H9 (cell line): ENCODE results near the gene IRX4. TPM values are rescaled to one million over a fixed set of nuclear protein-coding genes. Genes with fewer than 3 reads are reported as not detected.

ENCODE experiments used
- DNase-seq: peaks from one replicate; pipeline ENCODE4 v3.0.0-alpha.2; 2017
- H2AFZ ChIP-seq: one replicate; pipeline ENCODE4 v1.6.1; 2013; ENCODE audit warnings: mild to moderate bottlenecking, low read length, control low read depth, moderate library complexity
- H2AK5ac ChIP-seq: 2 replicates; pipeline ENCODE4 v1.6.1; 2013; ENCODE audit warnings: low read length, control low read depth, mixed read lengths; ENCODE audit not compliant: insufficient read length
- H2BK120ac ChIP-seq: one replicate; pipeline ENCODE4 v1.6.1; 2013; ENCODE audit warnings: low read depth, mild to moderate bottlenecking, low read length, control low read depth, inconsistent platforms; ENCODE audit not compliant: poor library complexity, severe bottlenecking
- H2BK12ac ChIP-seq: 2 replicates; pipeline ENCODE4 v1.6.1; 2013; ENCODE audit warnings: low read length, control low read depth, mixed read lengths, low read depth; ENCODE audit not compliant: insufficient read length
- H2BK15ac ChIP-seq: 2 replicates; pipeline ENCODE4 v1.6.1; 2013; ENCODE audit warnings: low read depth, low read length, control low read depth
- H2BK20ac ChIP-seq: one replicate; pipeline ENCODE4 v1.6.1; 2013; ENCODE audit warnings: low read depth, mild to moderate bottlenecking, low read length, control low read depth, inconsistent platforms; ENCODE audit not compliant: poor library complexity, severe bottlenecking
- H2BK5ac ChIP-seq: 2 replicates; pipeline ENCODE4 v1.6.1; 2013; ENCODE audit warnings: low read length, control low read depth, mixed read lengths; ENCODE audit not compliant: insufficient read length
- H3K14ac ChIP-seq: 2 replicates; pipeline ENCODE4 v1.6.1; 2013; ENCODE audit warnings: low read length, control low read depth; ENCODE audit not compliant: insufficient read depth
- H3K18ac ChIP-seq: 2 replicates; pipeline ENCODE4 v1.6.1; 2013; ENCODE audit warnings: low read depth, mild to moderate bottlenecking, mixed read lengths, low read length, control low read depth; ENCODE audit not compliant: insufficient read length
- H3K23ac ChIP-seq: 2 replicates; pipeline ENCODE4 v1.6.1; 2013; ENCODE audit warnings: low read length, control low read depth, mixed read lengths, low read depth; ENCODE audit not compliant: insufficient read length
- H3K23me2 ChIP-seq: 2 replicates; pipeline ENCODE4 v1.6.1; 2013; ENCODE audit warnings: low read depth, mild to moderate bottlenecking, mixed read lengths, low read length, control low read depth; ENCODE audit not compliant: insufficient read length, poor library complexity, severe bottlenecking
- H3K27ac ChIP-seq: 2 replicates; pipeline ENCODE4 v1.5.1; 2013; ENCODE audit warnings: low read length, control low read depth, mixed read lengths, low read depth; ENCODE audit not compliant: insufficient read length
- H3K27me3 ChIP-seq: 2 replicates; pipeline ENCODE4 v1.6.1; 2013; ENCODE audit warnings: low read length, control low read depth, inconsistent platforms; ENCODE audit not compliant: insufficient read depth
- H3K4ac ChIP-seq: 2 replicates; pipeline ENCODE4 v1.6.1; 2013; ENCODE audit warnings: low read depth, mild to moderate bottlenecking, control low read depth, inconsistent platforms, low read length, moderate library complexity
- H3K4me1 ChIP-seq: 2 replicates; pipeline ENCODE4 v1.6.1; 2013; ENCODE audit warnings: low read length, control low read depth, inconsistent platforms; ENCODE audit not compliant: insufficient read depth
- H3K4me2 ChIP-seq: 2 replicates; pipeline ENCODE4 v1.6.1; 2013; ENCODE audit warnings: low read length, control low read depth, mixed read lengths; ENCODE audit not compliant: insufficient read length, insufficient read depth
- H3K56ac ChIP-seq: 2 replicates; pipeline ENCODE4 v1.6.1; 2013; ENCODE audit warnings: low read depth, mild to moderate bottlenecking, mixed read lengths, low read length, control low read depth; ENCODE audit not compliant: insufficient read length
- H3K79me1 ChIP-seq: 2 replicates; pipeline ENCODE4 v1.6.1; 2013; ENCODE audit warnings: low read depth, mild to moderate bottlenecking, moderate library complexity, low read length, control low read depth, inconsistent platforms; ENCODE audit not compliant: insufficient read depth, poor library complexity, severe bottlenecking
- H3K79me2 ChIP-seq: 2 replicates; pipeline ENCODE4 v1.6.1; 2013; ENCODE audit warnings: low read length, control low read depth, inconsistent platforms; ENCODE audit not compliant: insufficient read depth
- H3K9ac ChIP-seq: 2 replicates; pipeline ENCODE4 v1.6.1; 2013; ENCODE audit warnings: low read length, control low read depth, mixed read lengths; ENCODE audit not compliant: insufficient read length; ENCODE audit errors: extremely low read depth
- H3K9me3 ChIP-seq: one replicate; pipeline ENCODE4 v1.6.1; 2013; ENCODE audit warnings: low read depth, low read length, inconsistent platforms; ENCODE audit not compliant: control insufficient read depth
- H3T11ph ChIP-seq: one replicate; pipeline ENCODE4 v1.6.1; 2013; ENCODE audit warnings: mild to moderate bottlenecking, low read length, control low read depth, inconsistent platforms
- H4K20me1 ChIP-seq: one replicate; pipeline ENCODE4 v1.6.1; 2013; ENCODE audit not compliant: control insufficient read depth, insufficient read length, insufficient read depth
- H4K5ac ChIP-seq: 2 replicates; pipeline ENCODE4 v1.6.1; 2013; ENCODE audit warnings: low read depth, mild to moderate bottlenecking, mixed read lengths, low read length, control low read depth; ENCODE audit not compliant: insufficient read length
- H4K8ac ChIP-seq: replicated peaks from 2 replicates; pipeline ENCODE4 v1.6.1; 2013; ENCODE audit warnings: low read length, control low read depth, mixed read lengths, low read depth; ENCODE audit not compliant: insufficient read length
- H4K91ac ChIP-seq: 2 replicates; pipeline ENCODE4 v1.6.1; 2013; ENCODE audit warnings: low read depth, mild to moderate bottlenecking, moderate library complexity, mixed read lengths, low read length, control low read depth; ENCODE audit not compliant: insufficient read length
- H3K27ac Mint-ChIP-seq, 3 experiments: 2 replicates in 2 of 3; 3 replicates in 1 of 3; pipeline ENCODE4 v1.8.0; 2020 to 2021; ENCODE audit warnings: mixed read lengths in 3 of 3, mild to moderate bottlenecking in 1 of 3, moderate library complexity in 1 of 3
- H3K27me3 Mint-ChIP-seq: 2 replicates; pipeline ENCODE4 v1.8.0; 2021; ENCODE audit warnings: low read depth, mild to moderate bottlenecking, moderate library complexity, mixed read lengths
- H3K36me3 Mint-ChIP-seq, 3 experiments: 2 replicates in 2 of 3; 3 replicates in 1 of 3; pipeline ENCODE4 v1.8.0; 2020 to 2021; ENCODE audit warnings: low read depth in 3 of 3, mixed read lengths in 3 of 3; ENCODE audit not compliant: insufficient read depth in 1 of 3
- H3K4me1 Mint-ChIP-seq, 2 experiments: 2 replicates each; pipeline ENCODE4 v1.8.0; 2020; ENCODE audit warnings: mixed read lengths in 2 of 2
- H3K4me3 Mint-ChIP-seq, 2 experiments: 2 replicates in 1 of 2; 3 replicates in 1 of 2; pipeline ENCODE4 v1.8.0; 2020 to 2021; ENCODE audit warnings: mild to moderate bottlenecking in 2 of 2, mixed read lengths in 2 of 2, moderate library complexity in 1 of 2
- H3K9me3 Mint-ChIP-seq, 2 experiments: 2 replicates in 1 of 2; 3 replicates in 1 of 2; pipeline ENCODE4 v1.8.0; 2020; ENCODE audit warnings: mild to moderate bottlenecking in 2 of 2, mixed read lengths in 2 of 2, moderate library complexity in 1 of 2
- CTCF ChIP-seq: fragments of 200-600 bp; sonication (generic); conservative IDR thresholded peaks from 3 replicates; pipeline ENCODE4 v1.8.0; 2021; ENCODE audit warnings: antibody characterized with exemption, mild to moderate bottlenecking
- WGBS: extraction: QIAGEN DNeasy Blood & Tissue Kit; methylation state at CpG from one replicate; pipeline ENCODE4 v1.1.7; 2013; ENCODE audit warnings: missing lambda C conversion rate, low lambda C conversion rate, mixed read lengths; ENCODE audit not compliant: insufficient read length; ENCODE audit errors: extremely low coverage; 5-methylcytosine and 5-hydroxymethylcytosine counted together
- total RNA-seq: library from RNA; stranded (reverse); gene quantifications from 2 replicates; pipeline ENCODE4 v1.2.1, GENCODE V29; 2021

IRX4 gene
- total RNA-seq, 1 experiment from 2014 or later, result 3.2 TPM

DNA sequence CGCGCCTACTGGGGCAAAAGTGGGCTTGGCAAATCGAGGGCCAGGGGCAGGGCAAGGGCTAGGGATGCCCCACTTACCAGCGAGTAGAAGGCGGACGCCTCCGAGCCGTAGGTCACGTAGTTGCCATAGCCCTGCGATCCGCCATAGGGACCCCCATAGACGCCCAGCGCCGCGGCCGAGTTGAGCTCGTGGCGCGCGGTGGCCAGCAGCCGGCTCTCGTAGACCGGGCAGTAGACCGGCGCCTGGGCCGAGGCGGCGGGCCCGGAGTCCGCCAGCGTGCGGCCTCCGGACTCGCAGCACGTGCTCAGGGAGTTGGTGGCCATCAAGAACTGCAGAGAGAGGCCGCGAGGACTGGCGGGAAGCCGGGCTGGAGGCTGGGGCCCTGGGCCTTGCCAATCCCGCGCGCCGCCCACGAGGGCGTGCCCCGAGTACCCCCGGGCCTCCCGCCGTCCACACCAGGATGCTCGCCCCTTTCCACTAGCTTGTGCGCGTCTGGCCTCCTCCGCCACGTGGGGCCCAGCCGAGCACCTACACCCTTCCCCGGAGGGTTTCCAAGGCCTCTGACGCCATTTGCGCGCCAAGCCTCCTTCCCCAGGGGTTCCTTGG, 891 bp downstream of the IRX4 start:
- Histone ChIP-seq H2BK12ac (no peak overlapping the region), H4K91ac (no peak overlapping the region), H3K56ac (no peak overlapping the region), H3K4me1 (no peaks in the 10 kb centered on the region), H2AK5ac (no peak overlapping the region), H4K5ac (no peak overlapping the region), H2BK15ac (no peak overlapping the region), H3K4ac (no peak overlapping the region), H3T11ph (no peak overlapping the region), H3K27ac (no peak overlapping the region), H2BK20ac (no peak overlapping the region), H2AFZ (no peak overlapping the region), H3K9me3 (no peaks in the 10 kb centered on the region), H3K9ac (no peak overlapping the region), H3K14ac (no peak overlapping the region), H4K20me1 (no peaks in the 10 kb centered on the region), H4K8ac (no peak overlapping the region), H3K27me3 (peaks cover 77% of the 10 kb centered on the region), H3K79me1 (no peaks in the 10 kb centered on the region), H2BK5ac (no peak overlapping the region), H3K18ac (no peak overlapping the region), H3K23me2 (peaks cover 22% of the 10 kb centered on the region), H3K4me2 (peak overlapping the region; percentile 68), H3K23ac (no peak overlapping the region), H2BK120ac (no peak overlapping the region), H3K79me2 (no peaks in the 10 kb centered on the region)
- TF ChIP-seq CTCF, result no peak
- no CpG with 5 or more reads among the region's 59 CpGs for WGBS
- Mint-ChIP-seq H3K9me3 (peaks cover 4% of the 10 kb centered on the region in 2 experiments), H3K36me3 (peaks cover 0 to 12% (median 0%) of the 10 kb centered on the region in 3 experiments; a peak in 4 of 7 replicates), H3K27ac (no peak overlapping the region), H3K4me3 (peak overlapping the region; percentile 56 to 79), H3K27me3 (peaks cover 96% of the 10 kb centered on the region), H3K4me1 (peaks cover 15 to 31% of the 10 kb centered on the region in 2 experiments)
- DNase-seq, result peak; percentile 69
